ENCODE measurements around the gene KRTAP5-3.
"Not testable (repeated sequence)": the region's sequence is repeated elsewhere in the genome, so short reads cannot be mapped to it uniquely, and the experiment has no call there.

DNA sequence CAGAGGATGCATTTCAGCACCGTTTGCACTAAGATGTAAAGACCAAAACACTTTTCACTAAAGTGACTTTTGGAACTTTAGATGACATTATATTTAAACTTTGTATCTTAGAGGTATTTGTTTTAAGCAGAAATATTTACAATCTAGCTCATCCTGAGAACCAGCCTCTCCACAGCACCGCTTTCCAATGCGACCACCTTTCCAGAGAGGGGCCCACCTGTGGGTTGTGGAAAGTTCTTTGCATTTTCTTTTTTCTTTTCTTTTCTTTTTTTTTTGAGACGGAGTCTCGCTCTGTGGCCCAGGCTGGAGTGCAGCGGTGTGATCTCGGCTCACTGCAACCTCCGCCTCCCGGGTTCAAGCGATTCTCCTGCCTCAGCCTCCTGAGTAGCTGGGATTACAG lies 38.3 kb upstream of the KRTAP5-3 start:
- not testable (repeated sequence) for TF ChIP-seq EZH2phosphoT487 (IDR thresholded peaks at IDR 0.05; ENCODE audit: borderline replicate concordance)
- TF ChIP-seq, protein P1, sequence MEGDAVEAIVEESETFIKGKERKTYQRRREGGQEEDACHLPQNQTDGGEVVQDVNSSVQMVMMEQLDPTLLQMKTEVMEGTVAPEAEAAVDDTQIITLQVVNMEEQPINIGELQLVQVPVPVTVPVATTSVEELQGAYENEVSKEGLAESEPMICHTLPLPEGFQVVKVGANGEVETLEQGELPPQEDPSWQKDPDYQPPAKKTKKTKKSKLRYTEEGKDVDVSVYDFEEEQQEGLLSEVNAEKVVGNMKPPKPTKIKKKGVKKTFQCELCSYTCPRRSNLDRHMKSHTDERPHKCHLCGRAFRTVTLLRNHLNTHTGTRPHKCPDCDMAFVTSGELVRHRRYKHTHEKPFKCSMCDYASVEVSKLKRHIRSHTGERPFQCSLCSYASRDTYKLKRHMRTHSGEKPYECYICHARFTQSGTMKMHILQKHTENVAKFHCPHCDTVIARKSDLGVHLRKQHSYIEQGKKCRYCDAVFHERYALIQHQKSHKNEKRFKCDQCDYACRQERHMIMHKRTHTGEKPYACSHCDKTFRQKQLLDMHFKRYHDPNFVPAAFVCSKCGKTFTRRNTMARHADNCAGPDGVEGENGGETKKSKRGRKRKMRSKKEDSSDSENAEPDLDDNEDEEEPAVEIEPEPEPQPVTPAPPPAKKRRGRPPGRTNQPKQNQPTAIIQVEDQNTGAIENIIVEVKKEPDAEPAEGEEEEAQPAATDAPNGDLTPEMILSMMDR (conservative IDR thresholded peaks at IDR 0.05; ENCODE audit: low read length): not testable (repeated sequence)

Data from Loucy (cell line).